TTC549 (cell line): ENCODE measurements around the gene SLC22A31.

Source experiments
- FAIRE-seq: peaks from 2 replicates; lab custom pipeline; 2012; peaks lifted over from hg19 to GRCh38; lab: Jason Lieb, UNC

SLC22A31 gene

GRCh38 chr16:89149386-89149785 is 51.0 kb downstream of the SLC22A31 start:
- FAIRE-seq, result no peak

GRCh38 chr16:89147085-89147817 is 53.1 kb downstream of the SLC22A31 start:
- no peak for FAIRE-seq

GRCh38 chr16:89146211-89147005 is 53.9 kb downstream of the SLC22A31 start:
- FAIRE-seq, result no peak
